GM10266 (cell line): Measurements from ENCODE around the gene DYSF.

Experiments
- DNase-seq: peaks from one replicate; pipeline ENCODE4 v3.0.0; 2012; ENCODE audit errors: extremely low spot score
- TF ChIP-seq, protein P1 (sequence below): IDR thresholded peaks from 2 replicates; pipeline ENCODE4 v1.5.1; 2012; ENCODE audit warnings: mild to moderate bottlenecking, low read depth; ENCODE audit not compliant: control insufficient read depth, insufficient read depth; ENCODE audit errors: missing control alignments

Gene DYSF

DNA sequence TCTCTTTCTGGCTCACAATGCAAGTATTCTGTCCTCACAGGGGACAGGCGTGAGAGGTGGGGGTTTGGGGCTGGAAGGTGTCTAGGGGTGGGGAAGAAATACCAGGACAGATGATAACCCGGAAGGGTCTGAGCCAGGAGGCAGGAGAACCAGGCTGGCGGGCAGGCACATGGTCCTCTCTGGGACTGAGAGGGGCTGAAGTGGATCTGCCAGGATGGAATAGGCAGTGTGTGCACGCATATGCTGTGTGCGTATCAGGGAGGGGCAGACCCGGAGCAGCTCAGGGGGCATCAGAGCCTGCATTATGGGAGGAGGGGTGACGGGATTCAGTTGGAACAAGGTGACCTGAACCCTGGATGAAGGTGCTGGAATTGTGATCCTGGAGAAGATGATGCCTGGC, 157.3 kb downstream of the DYSF start:
- no peak for DNase-seq
- TF ChIP-seq, protein P1, sequence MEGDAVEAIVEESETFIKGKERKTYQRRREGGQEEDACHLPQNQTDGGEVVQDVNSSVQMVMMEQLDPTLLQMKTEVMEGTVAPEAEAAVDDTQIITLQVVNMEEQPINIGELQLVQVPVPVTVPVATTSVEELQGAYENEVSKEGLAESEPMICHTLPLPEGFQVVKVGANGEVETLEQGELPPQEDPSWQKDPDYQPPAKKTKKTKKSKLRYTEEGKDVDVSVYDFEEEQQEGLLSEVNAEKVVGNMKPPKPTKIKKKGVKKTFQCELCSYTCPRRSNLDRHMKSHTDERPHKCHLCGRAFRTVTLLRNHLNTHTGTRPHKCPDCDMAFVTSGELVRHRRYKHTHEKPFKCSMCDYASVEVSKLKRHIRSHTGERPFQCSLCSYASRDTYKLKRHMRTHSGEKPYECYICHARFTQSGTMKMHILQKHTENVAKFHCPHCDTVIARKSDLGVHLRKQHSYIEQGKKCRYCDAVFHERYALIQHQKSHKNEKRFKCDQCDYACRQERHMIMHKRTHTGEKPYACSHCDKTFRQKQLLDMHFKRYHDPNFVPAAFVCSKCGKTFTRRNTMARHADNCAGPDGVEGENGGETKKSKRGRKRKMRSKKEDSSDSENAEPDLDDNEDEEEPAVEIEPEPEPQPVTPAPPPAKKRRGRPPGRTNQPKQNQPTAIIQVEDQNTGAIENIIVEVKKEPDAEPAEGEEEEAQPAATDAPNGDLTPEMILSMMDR, result no peak

DNA sequence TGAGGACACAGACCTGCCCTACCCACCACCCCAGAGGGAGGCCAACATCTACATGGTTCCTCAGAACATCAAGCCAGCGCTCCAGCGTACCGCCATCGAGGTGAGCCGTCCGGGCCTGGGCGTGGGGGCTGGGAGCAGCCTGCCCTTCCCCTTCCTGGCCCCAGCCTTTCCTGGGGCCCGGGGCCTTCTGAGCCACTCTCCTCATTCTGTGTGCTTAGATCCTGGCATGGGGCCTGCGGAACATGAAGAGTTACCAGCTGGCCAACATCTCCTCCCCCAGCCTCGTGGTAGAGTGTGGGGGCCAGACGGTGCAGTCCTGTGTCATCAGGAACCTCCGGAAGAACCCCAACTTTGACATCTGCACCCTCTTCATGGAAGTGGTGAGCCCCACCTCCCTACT, 157.9 kb downstream of the DYSF start:
- TF ChIP-seq, protein P1, result no peak
- no peak for DNase-seq

DNA sequence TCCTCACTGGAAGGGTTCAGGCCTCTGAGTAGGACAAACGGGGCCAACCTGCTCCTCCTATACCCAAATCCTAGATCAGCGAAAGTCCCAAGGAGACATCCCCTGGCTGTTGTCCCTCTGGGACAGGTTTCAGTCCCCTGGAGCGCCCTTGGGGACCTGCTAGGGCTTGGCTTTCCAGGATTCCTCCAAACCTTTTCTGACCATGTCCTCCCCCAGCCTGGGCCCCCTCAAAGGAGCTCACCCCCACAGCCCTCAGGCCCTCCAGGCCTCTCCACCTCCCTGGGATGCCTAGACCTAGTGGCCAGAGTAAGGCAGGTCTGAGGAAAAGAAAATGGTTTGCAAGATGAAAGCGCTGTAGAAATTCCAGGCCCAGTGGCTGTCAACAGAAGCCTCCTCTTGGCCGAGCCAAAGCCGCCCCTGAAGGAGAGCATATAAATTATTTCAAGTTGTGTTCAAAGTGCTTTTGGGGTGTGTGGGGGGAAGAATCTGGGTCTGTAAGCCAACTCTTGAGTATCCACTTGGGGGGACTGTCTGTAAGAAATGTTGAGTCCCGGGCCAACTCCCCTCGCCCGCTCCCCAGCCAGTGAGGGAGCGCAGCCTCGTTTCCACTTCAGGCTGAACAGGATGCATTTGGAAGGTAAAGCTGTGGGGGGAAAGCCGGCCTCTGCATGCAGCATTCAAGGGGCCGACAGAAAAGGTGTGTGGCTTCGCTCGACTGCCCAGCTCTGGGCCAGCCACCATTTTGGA, 158.6 kb downstream of the DYSF start:
- TF ChIP-seq, protein P1, result no peak
- DNase-seq, result no peak

DNA sequence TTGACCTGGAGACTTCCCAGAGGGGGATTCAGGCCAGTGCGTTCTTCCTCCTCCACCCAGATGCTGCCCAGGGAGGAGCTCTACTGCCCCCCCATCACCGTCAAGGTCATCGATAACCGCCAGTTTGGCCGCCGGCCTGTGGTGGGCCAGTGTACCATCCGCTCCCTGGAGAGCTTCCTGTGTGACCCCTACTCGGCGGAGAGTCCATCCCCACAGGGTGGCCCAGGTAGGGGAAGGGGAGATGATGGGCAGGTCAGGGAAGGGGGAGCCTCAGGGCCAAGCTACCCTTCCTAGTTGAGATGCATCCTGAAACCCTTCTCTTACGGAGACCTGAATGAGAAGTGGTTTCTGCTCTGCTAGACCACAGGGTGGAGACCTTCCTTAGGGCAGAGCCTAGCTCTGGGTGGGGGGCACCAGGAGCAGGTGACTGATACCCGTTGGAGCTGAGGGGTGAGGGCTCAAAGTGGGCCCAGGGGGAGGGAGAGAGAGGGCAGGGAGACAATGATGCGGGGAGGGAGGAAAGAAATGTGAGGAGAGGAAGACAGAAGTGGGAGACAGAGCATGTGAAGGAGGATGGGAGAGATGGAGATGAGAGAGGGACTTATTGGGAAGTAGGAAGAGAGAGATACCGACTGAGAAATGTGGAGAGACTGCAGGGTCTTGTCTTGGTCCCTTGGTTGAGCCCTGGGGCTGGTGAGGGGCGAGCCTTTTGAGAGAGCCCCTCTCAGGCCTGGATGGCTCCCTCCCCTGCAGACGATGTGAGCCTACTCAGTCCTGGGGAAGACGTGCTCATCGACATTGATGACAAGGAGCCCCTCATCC, 159.4 kb downstream of the DYSF start:
- TF ChIP-seq, protein P1, result no peak
- DNase-seq, result no peak

DNA sequence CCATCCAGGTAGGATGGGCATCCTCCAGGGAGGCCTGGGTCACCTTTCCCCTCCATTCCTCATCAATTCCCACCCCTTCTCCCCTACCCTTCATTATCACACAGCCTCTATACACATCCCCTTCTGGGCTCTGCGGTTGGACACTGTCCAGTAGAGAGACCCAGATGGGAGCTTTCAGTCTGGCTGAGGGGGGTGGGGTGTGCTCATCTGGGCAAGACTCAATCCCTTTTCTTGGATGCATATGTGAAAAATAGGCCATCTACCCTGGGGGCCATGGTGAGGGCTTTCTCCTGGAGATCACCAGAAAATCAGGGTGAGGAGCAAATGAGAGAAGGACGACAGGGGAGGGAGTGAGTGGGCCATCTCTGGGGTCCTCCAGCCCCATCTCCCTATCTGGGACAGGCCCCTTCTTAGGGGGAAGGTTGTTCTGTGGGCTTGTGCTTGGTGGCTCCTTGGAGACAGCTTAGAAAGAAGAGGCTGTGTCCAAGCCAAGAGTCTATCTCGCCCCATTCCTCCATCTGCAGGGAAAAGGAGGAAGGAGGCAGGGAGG, 160.1 kb downstream of the DYSF start:
- TF ChIP-seq, protein P1, result no peak
- no peak for DNase-seq

DNA sequence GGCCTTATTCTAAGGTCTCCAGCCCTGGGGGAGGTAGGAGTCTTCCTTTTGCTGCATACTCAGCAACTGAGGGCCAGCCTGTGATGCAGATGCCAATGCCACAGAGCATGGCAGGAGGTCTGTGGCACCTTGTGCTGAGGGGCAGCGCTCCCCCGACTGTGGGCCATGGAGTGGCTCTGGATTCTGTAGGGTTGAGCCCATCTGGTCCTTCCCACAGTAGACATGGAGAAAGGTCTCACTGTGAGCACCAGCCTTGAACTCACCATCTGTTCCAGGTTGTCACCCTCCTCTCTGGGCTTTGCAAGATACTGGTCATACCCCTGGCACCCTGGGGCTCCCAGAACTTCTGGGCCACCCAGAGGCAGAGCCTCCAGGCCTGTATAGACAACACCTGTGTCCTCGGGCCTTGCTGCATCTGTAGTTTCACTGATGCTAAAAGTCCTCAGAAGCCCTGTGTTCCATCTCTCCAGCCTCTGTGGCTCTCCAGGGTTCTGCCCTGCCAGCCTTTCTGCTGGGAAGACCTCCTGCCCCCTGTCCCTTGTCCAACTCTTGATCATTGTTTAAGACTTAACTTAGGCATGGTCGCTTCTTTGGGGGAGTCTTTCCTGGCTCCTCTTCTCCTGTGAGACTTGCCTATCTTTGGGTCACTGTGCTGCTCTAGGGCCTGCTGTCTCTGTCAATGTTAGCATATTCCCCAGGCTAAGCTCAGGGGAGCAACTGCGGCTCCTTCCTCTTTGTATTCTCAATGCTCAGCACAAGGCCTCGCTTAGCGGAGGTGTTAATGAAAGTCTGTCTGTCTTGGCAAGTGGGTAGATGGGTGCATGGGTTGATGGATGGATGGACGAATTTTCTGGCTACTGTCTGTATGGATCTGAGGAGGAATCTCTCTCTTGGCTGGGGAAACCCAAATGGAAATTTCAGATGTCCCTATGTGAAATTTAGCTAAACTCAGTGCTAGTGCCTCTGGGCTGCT, 160.9 kb downstream of the DYSF start:
- DNase-seq, result no peak
- TF ChIP-seq, protein P1, result no peak
